ENCODE measurements around the gene SMG7. TPM values are rescaled to one million over a fixed set of nuclear protein-coding genes. Genes with fewer than 3 reads are reported as not detected.
A peak's percentile ranks its signal among the peaks of the same experiment; 100 is the strongest.

SMG7 gene
- polyA plus RNA-seq, 1 experiment: 35.1 TPM

DNA sequence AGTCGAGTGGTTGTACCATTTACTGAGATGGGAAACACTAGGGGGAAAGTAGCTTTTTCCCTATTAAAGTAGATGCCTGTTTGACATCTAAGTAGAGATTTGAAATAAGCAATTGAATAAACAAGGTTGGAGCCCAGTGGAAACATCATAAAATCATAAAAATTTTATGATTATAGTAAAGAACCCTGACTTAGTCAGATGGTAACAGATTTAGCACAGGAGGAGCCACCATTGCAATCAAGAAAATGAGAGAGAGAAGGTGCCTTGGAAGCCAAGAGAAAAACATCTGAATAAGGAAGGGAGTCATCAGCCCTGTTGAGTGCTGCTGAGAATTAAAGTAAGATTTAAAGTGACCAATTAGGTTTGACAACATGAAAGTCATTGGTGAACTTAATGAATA lies 49.8 kb downstream of the SMG7 start:
- TF ChIP-seq, protein P1, sequence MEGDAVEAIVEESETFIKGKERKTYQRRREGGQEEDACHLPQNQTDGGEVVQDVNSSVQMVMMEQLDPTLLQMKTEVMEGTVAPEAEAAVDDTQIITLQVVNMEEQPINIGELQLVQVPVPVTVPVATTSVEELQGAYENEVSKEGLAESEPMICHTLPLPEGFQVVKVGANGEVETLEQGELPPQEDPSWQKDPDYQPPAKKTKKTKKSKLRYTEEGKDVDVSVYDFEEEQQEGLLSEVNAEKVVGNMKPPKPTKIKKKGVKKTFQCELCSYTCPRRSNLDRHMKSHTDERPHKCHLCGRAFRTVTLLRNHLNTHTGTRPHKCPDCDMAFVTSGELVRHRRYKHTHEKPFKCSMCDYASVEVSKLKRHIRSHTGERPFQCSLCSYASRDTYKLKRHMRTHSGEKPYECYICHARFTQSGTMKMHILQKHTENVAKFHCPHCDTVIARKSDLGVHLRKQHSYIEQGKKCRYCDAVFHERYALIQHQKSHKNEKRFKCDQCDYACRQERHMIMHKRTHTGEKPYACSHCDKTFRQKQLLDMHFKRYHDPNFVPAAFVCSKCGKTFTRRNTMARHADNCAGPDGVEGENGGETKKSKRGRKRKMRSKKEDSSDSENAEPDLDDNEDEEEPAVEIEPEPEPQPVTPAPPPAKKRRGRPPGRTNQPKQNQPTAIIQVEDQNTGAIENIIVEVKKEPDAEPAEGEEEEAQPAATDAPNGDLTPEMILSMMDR (IDR thresholded peaks at IDR 0.05; ENCODE audit: low read depth, low read length): no peak
- DNase-seq (ENCODE audit: low read depth, low spot score): no peak
- Histone ChIP-seq H3K27me3 (ENCODE audit: control insufficient read depth, insufficient read depth, low read length) (no peaks in the 10 kb centered on the region), H3K9me3 (ENCODE audit: control insufficient read depth, insufficient read depth, low read length) (no peaks in the 10 kb centered on the region), H3K4me3 (ENCODE audit: low read depth, low read length) (no peak overlapping the region), H3K27ac (ENCODE audit: low read depth, low read length) (no peak overlapping the region)
- ChIA-PET CTCF (interaction anchor here (0.9 kb wide), 1 partner anchor 133 kb away, joined by 3 read pairs; no protein-coding TSS in a partner anchor), POLR2A (interaction anchor here (0.5 kb wide), 1 partner anchor 16 kb away, joined by 8 read pairs; no protein-coding TSS in a partner anchor)

DNA sequence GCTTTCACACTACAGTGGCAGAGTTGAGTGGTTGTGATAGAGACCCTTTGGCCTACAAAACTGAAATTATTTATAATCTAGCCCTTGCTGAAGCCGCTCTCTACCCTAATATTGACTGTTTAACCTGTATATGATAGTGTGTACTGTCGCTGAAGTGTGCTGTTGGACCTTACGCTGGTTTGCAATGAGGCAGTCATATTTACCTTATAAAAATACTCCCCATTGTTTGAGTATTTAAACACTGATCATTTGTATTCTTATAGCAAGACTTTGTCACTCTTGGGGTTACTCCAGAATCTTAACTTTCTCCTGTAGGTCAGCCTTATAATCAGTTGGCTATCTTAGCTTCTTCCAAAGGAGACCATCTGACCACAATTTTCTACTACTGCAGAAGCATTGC lies 56.3 kb downstream of the SMG7 start:
- no peaks in the 10 kb centered on the region for H3K9me3 ChIP-seq (ENCODE audit: control insufficient read depth, insufficient read depth, low read length)
- TF ChIP-seq, protein P1 (IDR thresholded peaks at IDR 0.05; ENCODE audit: low read depth, low read length): no peak
- H3K4me3 ChIP-seq (ENCODE audit: low read depth, low read length): no peak overlapping the region
- POLR2A ChIA-PET: no interaction called here
- CTCF ChIA-PET: no interaction called here
- no peak for DNase-seq (ENCODE audit: low read depth, low spot score)
- H3K27me3 ChIP-seq (ENCODE audit: control insufficient read depth, insufficient read depth, low read length): no peaks in the 10 kb centered on the region
- H3K27ac ChIP-seq (ENCODE audit: low read depth, low read length): no peak overlapping the region

DNA sequence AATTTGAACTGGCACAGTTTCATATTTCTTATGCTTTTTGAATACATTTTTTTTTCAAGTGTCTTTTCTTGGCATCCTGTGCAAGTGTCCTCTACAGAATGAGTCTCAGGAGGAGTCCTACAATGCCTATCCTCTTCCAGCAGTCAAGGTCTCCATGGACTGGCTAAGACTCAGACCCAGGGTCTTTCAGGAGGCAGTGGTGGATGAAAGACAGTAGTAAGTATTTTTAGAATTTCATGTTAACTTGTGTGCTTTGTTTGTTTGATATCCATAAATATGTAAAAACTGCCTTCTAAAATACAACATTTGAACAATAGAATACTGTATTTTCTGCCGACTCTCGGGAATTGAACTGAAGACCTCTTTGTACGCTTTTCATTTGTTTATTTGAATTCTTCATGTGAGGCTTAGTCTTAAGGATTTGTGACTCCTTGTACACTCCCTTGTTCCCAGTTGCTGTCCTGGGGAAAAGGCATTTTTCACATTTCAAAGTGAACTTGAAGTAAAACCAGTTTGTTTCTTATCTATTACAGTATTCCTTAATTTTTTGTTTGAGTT lies 61.4 kb downstream of the SMG7 start:
- no peak for DNase-seq (ENCODE audit: low read depth, low spot score)
- Histone ChIP-seq H3K4me3 (ENCODE audit: low read depth, low read length) (no peak overlapping the region), H3K27me3 (ENCODE audit: control insufficient read depth, insufficient read depth, low read length) (no peaks in the 10 kb centered on the region), H3K9me3 (ENCODE audit: control insufficient read depth, insufficient read depth, low read length) (no peaks in the 10 kb centered on the region), H3K27ac (ENCODE audit: low read depth, low read length) (no peak overlapping the region)
- TF ChIP-seq, protein P1 (IDR thresholded peaks at IDR 0.05; ENCODE audit: low read depth, low read length): no peak
- POLR2A ChIA-PET: no interaction called here
- CTCF ChIA-PET: no interaction called here

DNA sequence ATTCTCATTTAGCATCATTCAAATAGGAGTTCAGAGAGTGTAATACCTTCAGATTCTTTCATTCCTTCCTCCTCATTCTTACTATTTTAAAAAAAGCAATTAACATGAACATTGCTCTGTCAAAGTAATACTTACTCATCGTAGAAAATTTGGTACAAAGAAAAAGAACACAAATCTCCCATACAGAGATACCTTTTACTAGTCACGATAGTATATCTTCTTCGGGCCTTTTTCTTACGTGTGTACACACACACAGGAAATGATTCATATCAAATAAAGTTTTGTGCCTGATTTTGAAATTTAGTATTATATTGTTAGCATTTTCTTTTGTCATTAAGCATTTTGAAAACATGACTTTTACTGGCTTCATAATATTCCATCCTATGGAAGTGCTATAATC lies 65.1 kb downstream of the SMG7 start:
- H3K27ac ChIP-seq (ENCODE audit: low read depth, low read length): no peak overlapping the region
- no peaks in the 10 kb centered on the region for H3K27me3 ChIP-seq (ENCODE audit: control insufficient read depth, insufficient read depth, low read length)
- H3K9me3 ChIP-seq (ENCODE audit: control insufficient read depth, insufficient read depth, low read length): no peaks in the 10 kb centered on the region
- ChIA-PET CTCF (no interaction called here), POLR2A (no interaction called here)
- no peak overlapping the region for H3K4me3 ChIP-seq (ENCODE audit: low read depth, low read length)
- no peak for DNase-seq (ENCODE audit: low read depth, low spot score)
- TF ChIP-seq, protein P1 (IDR thresholded peaks at IDR 0.05; ENCODE audit: low read depth, low read length): no peak

DNA sequence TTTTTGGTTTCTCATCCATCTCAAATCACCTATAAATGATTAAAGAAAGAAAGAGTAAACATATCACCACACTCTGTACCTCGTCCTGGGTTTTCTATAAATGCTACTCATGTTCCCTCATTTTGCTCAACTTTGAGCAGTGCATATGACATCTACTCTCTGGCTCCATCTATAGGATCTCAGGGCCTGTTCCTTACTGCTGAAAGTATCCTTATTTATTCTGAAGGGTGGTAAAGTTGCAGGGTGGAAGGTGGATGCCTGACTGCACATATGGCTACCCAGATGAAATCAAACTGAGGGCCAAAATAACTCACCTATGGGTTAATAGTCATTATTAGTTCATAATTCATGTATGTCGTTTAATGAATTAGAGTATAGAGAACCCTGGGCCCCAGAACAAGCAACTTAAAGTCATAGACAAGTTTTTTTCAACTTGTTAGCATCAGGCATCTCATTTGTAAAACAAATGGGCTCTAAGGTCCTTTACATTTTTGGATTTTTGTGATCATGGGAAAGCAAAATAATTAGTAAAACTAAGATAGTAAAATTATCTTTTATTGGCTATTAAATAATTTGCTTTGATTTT lies 71.4 kb downstream of the SMG7 start:
- H3K27me3 ChIP-seq (ENCODE audit: control insufficient read depth, insufficient read depth, low read length): no peaks in the 10 kb centered on the region
- ChIA-PET CTCF (no interaction called here), POLR2A (no interaction called here)
- TF ChIP-seq, protein P1 (IDR thresholded peaks at IDR 0.05; ENCODE audit: low read depth, low read length): peak; percentile 89
- H3K27ac ChIP-seq (ENCODE audit: low read depth, low read length): no peak overlapping the region
- H3K4me3 ChIP-seq (ENCODE audit: low read depth, low read length): no peak overlapping the region
- peak; percentile 26 for DNase-seq (ENCODE audit: low read depth, low spot score)
- no peaks in the 10 kb centered on the region for H3K9me3 ChIP-seq (ENCODE audit: control insufficient read depth, insufficient read depth, low read length)
